Esophagus muscularis mucosa (tissue), 4 donors: ENCODE measurements around the gene LAMA1.

Source experiments
- CTCF ChIP-seq, 3 experiments: fragments of 200-600 bp in 2 of 3; fragments of 450-650 bp in 1 of 3; sonication (generic) in 2 of 3; IDR thresholded peaks; one replicate each; pipeline ENCODE4 v1.5.1; 2017 to 2019; ENCODE audit warnings: antibody characterized with exemption in 3 of 3, mild to moderate bottlenecking in 2 of 3, moderate library complexity in 1 of 3
- EP300 ChIP-seq: sonication (generic); formaldehyde crosslinking; IDR thresholded peaks from one replicate; pipeline ENCODE4 v1.6.1; 2017; ENCODE audit warnings: antibody characterized with exemption
- POLR2A ChIP-seq: fragments of 450-650 bp; IDR thresholded peaks from one replicate; pipeline ENCODE4 v1.6.1; 2017; ENCODE audit warnings: antibody characterized with exemption, moderate library complexity, mild to moderate bottlenecking, low read depth
- POLR2AphosphoS5 ChIP-seq, 2 donors: sonication (generic); formaldehyde crosslinking; IDR thresholded peaks; one replicate each; pipeline ENCODE4 v1.6.1; 2017; ENCODE audit warnings: antibody characterized with exemption in 2 of 2

- TF ChIP-seq CTCF (IDR thresholded peaks at IDR 0.05) (no peak), EP300 (no peak), POLR2A (no peak), POLR2AphosphoS5 (IDR thresholded peaks at IDR 0.05) (no peak)
Measured at GRCh38 chr18:7089369-7089768, 28.2 kb downstream of the LAMA1 start.
